Fibroblast of pulmonary artery (primary cell): ENCODE results near the gene AQP1.

Source experiments
- DNase-seq: peaks from one replicate; pipeline ENCODE4 v3.0.0-alpha.2; 2010; ENCODE audit warnings: low read depth
- H3K4me3 ChIP-seq: replicated peaks from 2 replicates; pipeline ENCODE4 v1.5.1; 2011; ENCODE audit warnings: low read depth, mild to moderate bottlenecking, control low read depth, low read length, moderate library complexity
- TF ChIP-seq, protein P1 (sequence below): IDR thresholded peaks from 2 replicates; pipeline ENCODE4 v1.5.1; 2011; ENCODE audit warnings: mild to moderate bottlenecking, control low read depth, low read length, inconsistent platforms; ENCODE audit errors: missing control alignments

The AQP1 gene

DNA sequence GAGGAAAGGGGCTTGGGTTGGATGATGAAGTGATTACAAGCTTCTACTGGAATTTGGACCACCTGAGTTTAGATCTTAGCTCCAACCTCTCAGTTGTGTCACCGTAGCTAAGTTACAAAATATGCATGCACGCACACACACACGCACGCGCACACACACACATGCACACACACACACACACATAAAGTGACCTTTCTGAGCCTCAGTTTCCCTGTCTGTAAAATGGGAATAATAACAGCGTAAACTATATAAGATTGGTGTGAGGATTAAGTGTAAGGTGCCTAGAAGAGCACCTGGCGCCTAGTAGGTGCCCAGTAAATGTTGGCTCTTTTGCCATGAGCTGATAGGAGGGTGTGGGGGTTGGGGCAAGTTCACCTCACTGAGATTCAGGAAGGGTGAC is 12.6 kb upstream of the AQP1 start:
- no peak for DNase-seq
- H3K4me3 ChIP-seq: no peak overlapping the region
- TF ChIP-seq, protein P1, sequence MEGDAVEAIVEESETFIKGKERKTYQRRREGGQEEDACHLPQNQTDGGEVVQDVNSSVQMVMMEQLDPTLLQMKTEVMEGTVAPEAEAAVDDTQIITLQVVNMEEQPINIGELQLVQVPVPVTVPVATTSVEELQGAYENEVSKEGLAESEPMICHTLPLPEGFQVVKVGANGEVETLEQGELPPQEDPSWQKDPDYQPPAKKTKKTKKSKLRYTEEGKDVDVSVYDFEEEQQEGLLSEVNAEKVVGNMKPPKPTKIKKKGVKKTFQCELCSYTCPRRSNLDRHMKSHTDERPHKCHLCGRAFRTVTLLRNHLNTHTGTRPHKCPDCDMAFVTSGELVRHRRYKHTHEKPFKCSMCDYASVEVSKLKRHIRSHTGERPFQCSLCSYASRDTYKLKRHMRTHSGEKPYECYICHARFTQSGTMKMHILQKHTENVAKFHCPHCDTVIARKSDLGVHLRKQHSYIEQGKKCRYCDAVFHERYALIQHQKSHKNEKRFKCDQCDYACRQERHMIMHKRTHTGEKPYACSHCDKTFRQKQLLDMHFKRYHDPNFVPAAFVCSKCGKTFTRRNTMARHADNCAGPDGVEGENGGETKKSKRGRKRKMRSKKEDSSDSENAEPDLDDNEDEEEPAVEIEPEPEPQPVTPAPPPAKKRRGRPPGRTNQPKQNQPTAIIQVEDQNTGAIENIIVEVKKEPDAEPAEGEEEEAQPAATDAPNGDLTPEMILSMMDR: no peak

- TF ChIP-seq, protein P1: no peak
These were observed 12.0 kb upstream of the AQP1 start for GRCh38 chr7:30899630-30900029.

GRCh38 chr7:30900053-30900452 is 11.6 kb upstream of the AQP1 start:
- DNase-seq: no peak
- TF ChIP-seq, protein P1: no peak
- H3K4me3 ChIP-seq: no peak overlapping the region

More at GRCh38 chr7:30899630-30900029, 12.0 kb upstream of the AQP1 start:
- no peak for DNase-seq
- H3K4me3 ChIP-seq: no peak overlapping the region

DNA sequence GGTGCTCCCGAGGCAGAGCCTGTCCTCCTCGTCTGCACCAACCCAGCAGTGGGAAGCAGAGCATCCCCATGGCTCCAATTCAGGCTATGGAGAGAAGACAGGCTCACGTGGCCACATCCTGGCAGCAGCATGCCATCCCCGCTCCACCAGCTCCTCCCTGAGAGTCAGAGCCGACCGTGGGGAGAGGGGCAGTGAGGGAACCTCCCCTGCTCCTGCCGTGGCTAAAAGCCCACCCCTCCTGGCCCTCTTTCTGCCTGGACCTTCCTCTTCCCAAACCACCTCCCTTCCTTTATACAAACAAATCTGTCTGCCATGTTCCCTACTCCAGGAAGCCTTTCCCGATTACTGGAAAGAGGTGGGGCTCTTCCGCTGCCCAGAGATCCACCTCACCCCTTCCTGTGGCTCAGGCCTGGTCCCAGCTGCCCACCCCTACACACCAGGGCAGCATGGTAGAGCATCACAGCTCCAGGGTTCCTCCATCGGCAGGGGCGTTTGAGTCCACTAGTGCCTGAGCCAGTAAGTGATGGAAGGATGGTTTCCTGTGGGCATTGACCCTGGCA is 10.8 kb upstream of the AQP1 start:
- TF ChIP-seq, protein P1: no peak
- no peak overlapping the region for H3K4me3 ChIP-seq
- DNase-seq: no peak

GRCh38 chr7:30901856-30902255 is 9.8 kb upstream of the AQP1 start:
- no peak overlapping the region for H3K4me3 ChIP-seq
- DNase-seq: no peak
- TF ChIP-seq, protein P1: no peak

DNA sequence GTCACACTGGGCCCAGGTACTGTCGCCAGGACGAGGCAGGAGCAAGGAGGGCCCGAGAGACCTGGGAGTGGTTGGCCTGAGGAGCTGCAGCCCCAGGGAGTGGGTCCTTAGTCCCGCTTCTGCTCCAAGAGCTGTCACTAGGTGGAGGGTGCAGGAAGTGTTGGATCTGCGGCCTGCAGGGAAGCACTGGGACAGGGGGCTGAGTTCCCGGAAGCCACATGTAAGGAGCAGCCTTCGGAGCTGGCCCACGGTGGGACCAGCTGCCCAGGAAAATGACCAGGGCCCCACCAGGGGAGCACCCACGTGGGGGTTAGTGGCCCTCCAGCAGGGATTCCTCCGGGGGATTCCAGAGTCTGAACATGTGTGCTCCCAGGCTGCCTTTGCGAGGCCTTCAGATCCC is 9.2 kb upstream of the AQP1 start:
- no peak overlapping the region for H3K4me3 ChIP-seq
- TF ChIP-seq, protein P1: no peak
- DNase-seq: no peak

GRCh38 chr7:30903146-30903545 is 8.5 kb upstream of the AQP1 start:
- DNase-seq: no peak
- H3K4me3 ChIP-seq: no peak overlapping the region
- TF ChIP-seq, protein P1: no peak
